Sigmoid colon (tissue), 4 donors: Measurements from ENCODE around the gene ZNF219.

Source experiments
- CTCF ChIP-seq, 4 experiments: fragments of 450-650 bp in 3 of 4; fragments of 200-600 bp in 1 of 4; IDR thresholded peaks; one replicate each; pipeline ENCODE4 v1.5.1; 2016 to 2019; ENCODE audit warnings: antibody characterized with exemption in 4 of 4, mild to moderate bottlenecking in 3 of 4, moderate library complexity in 2 of 4
- POLR2A ChIP-seq, 2 donors: fragments of 450-650 bp; IDR thresholded peaks; one replicate each; pipeline ENCODE4 v1.6.1; 2016; ENCODE audit warnings: antibody characterized with exemption in 2 of 2, mild to moderate bottlenecking in 2 of 2, moderate library complexity in 2 of 2
- POLR2AphosphoS5 ChIP-seq, 4 donors: sonication (generic); formaldehyde crosslinking; IDR thresholded peaks; one replicate each; pipeline ENCODE4 v1.6.1; 2017; ENCODE audit warnings: antibody characterized with exemption in 4 of 4

GRCh38 chr14:21078726-21079125, 19.7 kb downstream of the ZNF219 start:
- TF ChIP-seq CTCF (IDR thresholded peaks at IDR 0.05): no peak
- no peak for TF ChIP-seq POLR2A (IDR thresholded peaks at IDR 0.05)
- TF ChIP-seq POLR2AphosphoS5 (IDR thresholded peaks at IDR 0.05): no peak
